Sigmoid colon (tissue), 4 donors: ENCODE measurements around the gene PRDX6.

Experiments used
- EP300 ChIP-seq, 4 donors: sonication (generic); formaldehyde crosslinking; IDR thresholded peaks; one replicate each; pipeline ENCODE4 v1.6.1; 2017; ENCODE audit warnings: antibody characterized with exemption in 4 of 4
- POLR2A ChIP-seq, 2 donors: fragments of 450-650 bp; IDR thresholded peaks; one replicate each; pipeline ENCODE4 v1.6.1; 2016; ENCODE audit warnings: antibody characterized with exemption in 2 of 2, mild to moderate bottlenecking in 2 of 2, moderate library complexity in 2 of 2
- TF ChIP-seq, protein P1 (sequence below), 4 experiments: fragments of 450-650 bp in 3 of 4; fragments of 200-600 bp in 1 of 4; IDR thresholded peaks; one replicate each; pipeline ENCODE4 v1.5.1; 2016 to 2019; ENCODE audit warnings: antibody characterized with exemption in 4 of 4, mild to moderate bottlenecking in 3 of 4, moderate library complexity in 2 of 4

DNA sequence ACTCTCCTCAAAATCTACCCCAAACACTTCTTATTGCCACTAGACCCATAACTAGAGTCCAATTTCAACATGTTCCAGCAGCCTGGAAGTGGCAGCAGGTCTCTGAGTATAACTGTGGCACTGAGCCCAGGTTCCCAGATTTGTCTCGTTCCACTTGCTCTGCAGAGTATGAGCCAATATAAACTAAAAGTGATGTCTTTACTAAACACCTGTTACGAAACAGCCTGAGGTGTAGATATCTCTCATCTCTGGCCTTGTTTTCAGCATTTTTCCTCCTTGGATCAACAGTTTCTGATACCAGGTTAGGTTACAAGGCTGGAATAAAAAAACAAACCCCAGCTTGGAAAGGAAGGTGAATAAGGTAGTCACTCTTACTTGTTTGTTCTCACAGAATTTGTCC lies 25.2 kb upstream of the PRDX6 start:
- TF ChIP-seq, protein P1, sequence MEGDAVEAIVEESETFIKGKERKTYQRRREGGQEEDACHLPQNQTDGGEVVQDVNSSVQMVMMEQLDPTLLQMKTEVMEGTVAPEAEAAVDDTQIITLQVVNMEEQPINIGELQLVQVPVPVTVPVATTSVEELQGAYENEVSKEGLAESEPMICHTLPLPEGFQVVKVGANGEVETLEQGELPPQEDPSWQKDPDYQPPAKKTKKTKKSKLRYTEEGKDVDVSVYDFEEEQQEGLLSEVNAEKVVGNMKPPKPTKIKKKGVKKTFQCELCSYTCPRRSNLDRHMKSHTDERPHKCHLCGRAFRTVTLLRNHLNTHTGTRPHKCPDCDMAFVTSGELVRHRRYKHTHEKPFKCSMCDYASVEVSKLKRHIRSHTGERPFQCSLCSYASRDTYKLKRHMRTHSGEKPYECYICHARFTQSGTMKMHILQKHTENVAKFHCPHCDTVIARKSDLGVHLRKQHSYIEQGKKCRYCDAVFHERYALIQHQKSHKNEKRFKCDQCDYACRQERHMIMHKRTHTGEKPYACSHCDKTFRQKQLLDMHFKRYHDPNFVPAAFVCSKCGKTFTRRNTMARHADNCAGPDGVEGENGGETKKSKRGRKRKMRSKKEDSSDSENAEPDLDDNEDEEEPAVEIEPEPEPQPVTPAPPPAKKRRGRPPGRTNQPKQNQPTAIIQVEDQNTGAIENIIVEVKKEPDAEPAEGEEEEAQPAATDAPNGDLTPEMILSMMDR (IDR thresholded peaks at IDR 0.05) = no peak
- TF ChIP-seq POLR2A (IDR thresholded peaks at IDR 0.05) = no peak
- TF ChIP-seq EP300 (IDR thresholded peaks at IDR 0.05) = no peak
